A673 (cell line): ENCODE measurements around the gene ZIC1. TPM values are rescaled to one million over a fixed set of nuclear protein-coding genes. Genes with fewer than 3 reads are reported as not detected.

Source experiments
- BruUV-seq: library from RNA; stranded (reverse); fragments of 400-500 nt; replicated peaks from 2 replicates; lab custom pipeline; 2021; lab: Mats Ljungman, UMichigan
- CTCF ChIA-PET: fragments of 300-600 bp; sonication (Branson Sonifier 250); formaldehyde crosslinking; loops from one replicate; lab custom pipeline; 2022; ENCODE audit warnings: antibody characterized with exemption; lab: Charles Lee
- POLR2A ChIA-PET: fragments of 300-600 bp; sonication (Branson Sonifier 250); formaldehyde crosslinking; loops from one replicate; lab custom pipeline; 2022; ENCODE audit warnings: antibody characterized with exemption; ENCODE audit not compliant: low non-redundant PET; lab: Charles Lee
- DNase-seq: peaks from one replicate; pipeline ENCODE4 v3.0.0-alpha.2; 2015; ENCODE audit warnings: low spot score
- H3K27ac ChIP-seq: fragments of 200-600 bp; sonication (generic); 2 replicates; pipeline ENCODE4 v1.5.1; 2016; ENCODE audit warnings: mixed run types, low read depth, mild to moderate bottlenecking, mixed read lengths, antibody characterized with exemption, low read length; ENCODE audit not compliant: poor library complexity, severe bottlenecking
- H3K27me3 ChIP-seq: fragments of 200-600 bp; sonication (generic); replicated peaks from 2 replicates; pipeline ENCODE4 v1.6.1; 2017; ENCODE audit warnings: mixed run types, low read depth, mild to moderate bottlenecking, mixed read lengths, antibody characterized with exemption, low read length; ENCODE audit not compliant: insufficient read depth, poor library complexity
- H3K36me3 ChIP-seq: fragments of 200-600 bp; sonication (generic); 2 replicates; pipeline ENCODE4 v1.6.1; 2016; ENCODE audit warnings: mixed run types, mild to moderate bottlenecking, mixed read lengths, antibody characterized with exemption, low read length; ENCODE audit not compliant: insufficient read depth, poor library complexity, severe bottlenecking
- H3K4me1 ChIP-seq: fragments of 200-600 bp; sonication (generic); 2 replicates; pipeline ENCODE4 v1.6.1; 2017; ENCODE audit warnings: mixed run types, mild to moderate bottlenecking, mixed read lengths, antibody characterized with exemption, low read length; ENCODE audit not compliant: insufficient read depth, poor library complexity, severe bottlenecking
- H3K4me3 ChIP-seq: fragments of 200-600 bp; sonication (generic); 2 replicates; pipeline ENCODE4 v1.5.1; 2016; ENCODE audit warnings: low read depth, mixed run types, mild to moderate bottlenecking, mixed read lengths, low read length; ENCODE audit not compliant: poor library complexity, severe bottlenecking
- H3K9me3 ChIP-seq: fragments of 200-600 bp; sonication (generic); 2 replicates; pipeline ENCODE4 v1.6.1; 2016; ENCODE audit warnings: mixed run types, low read depth, mild to moderate bottlenecking, mixed read lengths, antibody characterized with exemption, low read length; ENCODE audit not compliant: poor library complexity, severe bottlenecking
- CTCF ChIP-seq: fragments of 300-800, 200-600 bp; sonication (generic); conservative IDR thresholded peaks from 2 replicates; pipeline ENCODE4 v1.5.1; 2017; ENCODE audit warnings: low read depth, mild to moderate bottlenecking, antibody characterized with exemption, low read length, moderate library complexity, mixed read lengths
- EZH2 ChIP-seq: fragments of 200-600 bp; sonication (generic); IDR thresholded peaks from 2 replicates; pipeline ENCODE4 v1.6.1; 2017; ENCODE audit warnings: borderline replicate concordance, low read depth, mild to moderate bottlenecking, mixed read lengths, antibody characterized with exemption, low read length; ENCODE audit not compliant: poor library complexity, severe bottlenecking
- intact Hi-C: fragments of 100-400 bp; cut with micrococcal nuclease; formaldehyde crosslinking; loops from one replicate; pipeline ENCODE4 v1.10.0; 2022; ENCODE audit not compliant: unreplicated experiment
- total RNA-seq: library from RNA; stranded (reverse); gene quantifications from 2 replicates; pipeline ENCODE4 v1.2.3, GENCODE V29; 2021

ZIC1 gene
- total RNA-seq, 1 experiment from 2014 or later, result 1.4 TPM

GRCh38 chr3:147395899-147396711 lies 13.1 kb upstream of the ZIC1 start:
- CTCF ChIA-PET, result no interaction called here
- DNase-seq, result no peak
- Histone ChIP-seq H3K27me3 (peaks cover 78% of the 10 kb centered on the region), H3K9me3 (no peaks in the 10 kb centered on the region), H3K4me3 (no peak overlapping the region), H3K36me3 (no peaks in the 10 kb centered on the region), H3K4me1 (peaks cover 3% of the 10 kb centered on the region), H3K27ac (no peak overlapping the region)
- TF ChIP-seq EZH2 (no peak), CTCF (no peak)
- BruUV-seq, result no TSS peak
- POLR2A ChIA-PET, result no interaction called here
- intact Hi-C loops, result no loop called here

DNA sequence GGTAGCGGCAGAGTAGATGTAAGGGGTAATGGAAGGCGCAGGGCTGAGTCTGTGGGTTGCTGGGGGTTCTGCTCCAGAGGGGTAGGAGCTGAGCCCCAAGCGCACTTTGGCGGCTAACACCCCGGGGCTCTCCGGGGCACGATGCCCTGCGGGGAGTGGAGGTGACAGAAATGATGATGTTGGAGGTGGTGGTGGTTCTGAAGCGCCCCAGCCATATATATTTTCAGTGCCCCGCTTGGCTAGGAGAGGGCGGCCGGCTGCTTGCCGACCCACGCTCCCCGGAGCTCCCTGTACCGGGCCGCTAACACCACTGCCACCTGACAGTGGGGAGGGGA lies 12.5 kb upstream of the ZIC1 start:
- H3K36me3 ChIP-seq, result no peaks in the 10 kb centered on the region
- BruUV-seq, result no TSS peak

GRCh38 chr3:147397155-147397874 lies 11.8 kb upstream of the ZIC1 start:
- Histone ChIP-seq H3K9me3 (no peaks in the 10 kb centered on the region), H3K36me3 (no peaks in the 10 kb centered on the region), H3K4me3 (no peak overlapping the region), H3K27ac (no peak overlapping the region), H3K4me1 (no peaks in the 10 kb centered on the region), H3K27me3 (peaks cover 78% of the 10 kb centered on the region)
- intact Hi-C loops, result no loop called here
- TF ChIP-seq CTCF (no peak), EZH2 (no peak)
- POLR2A ChIA-PET, result no interaction called here
- no TSS peak for BruUV-seq
- no peak for DNase-seq
- CTCF ChIA-PET, result no interaction called here

More for the DNA sequence above, 12.5 kb upstream of the ZIC1 start:
- H3K27ac ChIP-seq, result no peak overlapping the region
- no peak overlapping the region for H3K4me3 ChIP-seq
- POLR2A ChIA-PET, result no interaction called here
- peaks cover 79% of the 10 kb centered on the region for H3K27me3 ChIP-seq
- intact Hi-C loops, result no loop called here
- no peak for TF ChIP-seq CTCF
- no peak for TF ChIP-seq EZH2
- no peaks in the 10 kb centered on the region for H3K9me3 ChIP-seq
- no peak for DNase-seq
- CTCF ChIA-PET, result no interaction called here
- H3K4me1 ChIP-seq, result peaks cover 3% of the 10 kb centered on the region
